ENCODE results near the gene ITGB3. TPM values are rescaled to one million over a fixed set of nuclear protein-coding genes. Genes with fewer than 3 reads are reported as not detected.

ITGB3 gene
- total and polyA plus RNA-seq, 2 donors from 2014 or later: 7.1 to 88.8 TPM

DNA sequence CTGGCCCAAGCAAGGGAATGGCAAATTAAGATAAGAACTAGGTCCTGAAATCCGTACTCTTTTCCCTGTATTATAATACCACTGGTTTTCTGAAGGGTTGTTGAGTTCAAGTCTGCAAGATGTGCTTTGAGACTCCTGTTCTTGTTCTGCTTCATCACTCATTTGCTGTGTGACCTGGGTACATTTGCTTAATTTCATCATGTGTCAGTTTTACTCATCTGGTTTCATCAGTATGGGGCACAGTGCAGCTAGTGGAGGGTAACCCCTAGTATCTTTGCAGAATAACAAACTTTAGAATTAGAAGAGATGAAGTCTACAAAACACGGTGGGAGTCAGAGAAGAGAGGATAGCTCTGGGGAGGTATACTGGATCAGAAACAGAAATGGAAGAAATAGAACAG lies 48.2 kb downstream of the ITGB3 start:
- Histone ChIP-seq H3K4me1 (ENCODE audit: control insufficient read depth in 2 of 3, insufficient read depth in 2 of 3, low read depth in 1 of 3, low read length in 3 of 3) (peaks cover 0 to 13% (median 8%) of the 10 kb centered on the region in 3 donors), H3K4me3 (ENCODE audit: low read length in 3 of 3) (no peak overlapping the region), H3K27ac (ENCODE audit: low read depth in 2 of 2, low read length in 2 of 2) (no peak overlapping the region), H3K9me3 (ENCODE audit: control insufficient read depth in 2 of 3, insufficient read depth in 1 of 3, low read length in 3 of 3) (peaks cover 0 to 8% (median 0%) of the 10 kb centered on the region in 3 donors), H3K9ac (ENCODE audit: low read length in 3 of 3) (no peak overlapping the region), H3K36me3 (ENCODE audit: control insufficient read depth in 2 of 3, insufficient read depth in 3 of 3, low read length in 3 of 3) (no peaks in the 10 kb centered on the region), H3K27me3 (ENCODE audit: control insufficient read depth, insufficient read depth, low read length) (no peaks in the 10 kb centered on the region)
- DNase-seq (no peak), FAIRE-seq (no peak)
- no peak for TF ChIP-seq CTCF (IDR thresholded peaks at IDR 0.05; ENCODE audit: borderline replicate concordance, extremely low read depth, insufficient read depth)
- intact Hi-C loops (cut with DNase I): no loop called here

- H3K36me3 ChIP-seq (ENCODE audit: control insufficient read depth in 2 of 3, insufficient read depth in 3 of 3, low read length in 3 of 3): no peaks in the 10 kb centered on the region
- no peak for FAIRE-seq
- H3K27ac ChIP-seq (ENCODE audit: low read depth in 2 of 2, low read length in 2 of 2): no peak overlapping the region
Observed at GRCh38 chr17:47304186-47304585, 50.6 kb downstream of the ITGB3 start.

GRCh38 chr17:47305302-47305923 lies 51.8 kb downstream of the ITGB3 start:
- peak overlapping the region; percentile 33 to 41 for H3K27ac ChIP-seq (ENCODE audit: low read depth in 2 of 2, low read length in 2 of 2)
- FAIRE-seq: no peak
- no peak for TF ChIP-seq CTCF (IDR thresholded peaks at IDR 0.05; ENCODE audit: borderline replicate concordance, extremely low read depth, insufficient read depth)

More at GRCh38 chr17:47304186-47304585, 50.6 kb downstream of the ITGB3 start:
- DNase-seq: no peak
- no peak overlapping the region for H3K4me3 ChIP-seq (ENCODE audit: low read length in 3 of 3)
- intact Hi-C loops (cut with DNase I): no loop called here
- no peaks in the 10 kb centered on the region for H3K27me3 ChIP-seq (ENCODE audit: control insufficient read depth, insufficient read depth, low read length)
- H3K4me1 ChIP-seq (ENCODE audit: control insufficient read depth in 2 of 3, insufficient read depth in 2 of 3, low read depth in 1 of 3, low read length in 3 of 3): peaks cover 0 to 9% (median 8%) of the 10 kb centered on the region in 3 donors
- H3K9me3 ChIP-seq (ENCODE audit: control insufficient read depth in 2 of 3, insufficient read depth in 1 of 3, low read length in 3 of 3): peaks cover 0 to 8% (median 0%) of the 10 kb centered on the region in 3 donors
- H3K9ac ChIP-seq (ENCODE audit: low read length in 3 of 3): no peak overlapping the region
- TF ChIP-seq CTCF (IDR thresholded peaks at IDR 0.05; ENCODE audit: borderline replicate concordance, extremely low read depth, insufficient read depth): no peak

More at GRCh38 chr17:47305302-47305923, 51.8 kb downstream of the ITGB3 start:
- no peaks in the 10 kb centered on the region for H3K36me3 ChIP-seq (ENCODE audit: control insufficient read depth in 2 of 3, insufficient read depth in 3 of 3, low read length in 3 of 3)
- H3K9ac ChIP-seq (ENCODE audit: low read length in 3 of 3): no peak overlapping the region
- H3K4me1 ChIP-seq (ENCODE audit: control insufficient read depth in 2 of 3, insufficient read depth in 2 of 3, low read depth in 1 of 3, low read length in 3 of 3): peaks cover 0 to 8% (median 6%) of the 10 kb centered on the region in 3 donors
- intact Hi-C loops (cut with DNase I): no loop called here
- no peak overlapping the region for H3K4me3 ChIP-seq (ENCODE audit: low read length in 3 of 3)
- no peaks in the 10 kb centered on the region for H3K27me3 ChIP-seq (ENCODE audit: control insufficient read depth, insufficient read depth, low read length)
- peaks cover 0 to 8% (median 0%) of the 10 kb centered on the region in 3 donors for H3K9me3 ChIP-seq (ENCODE audit: control insufficient read depth in 2 of 3, insufficient read depth in 1 of 3, low read length in 3 of 3)
- DNase-seq: peak in 2 of 5 donors; percentile 12 to 34

Data from kidney (tissue), 14 donors.